Measurements from ENCODE around the gene GTF2A1L. TPM values are rescaled to one million over a fixed set of nuclear protein-coding genes. Genes with fewer than 3 reads are reported as not detected.

GTF2A1L gene
- total and polyA plus RNA-seq, 4 donors = 0.30 to 10.2 (median 4.0) TPM

GRCh38 chr2:48712151-48712550, 94.5 kb downstream of the GTF2A1L start:
- no peaks in the 10 kb centered on the region for H3K9me3 ChIP-seq (ENCODE audit: control insufficient read depth, insufficient read depth, low read length)
- no peak overlapping the region for H3K4me3 ChIP-seq (ENCODE audit: low read depth, low read length)
- no peaks in the 10 kb centered on the region for H3K27me3 ChIP-seq (ENCODE audit: control insufficient read depth, insufficient read depth, low read length)
- H3K27ac ChIP-seq (ENCODE audit: low read depth, low read length) = no peak overlapping the region
- no peak for DNase-seq (ENCODE audit: low read depth in 4 of 6, low spot score in 6 of 6)
- no CpG with 5 or more reads among the region's 2 CpGs for WGBS (ENCODE audit: insufficient coverage)
- H3K4me1 ChIP-seq (ENCODE audit: control insufficient read depth, insufficient read depth, low read length) = no peaks in the 10 kb centered on the region
- no peaks in the 10 kb centered on the region for H3K36me3 ChIP-seq (ENCODE audit: control insufficient read depth, insufficient read depth, low read length)

DNA sequence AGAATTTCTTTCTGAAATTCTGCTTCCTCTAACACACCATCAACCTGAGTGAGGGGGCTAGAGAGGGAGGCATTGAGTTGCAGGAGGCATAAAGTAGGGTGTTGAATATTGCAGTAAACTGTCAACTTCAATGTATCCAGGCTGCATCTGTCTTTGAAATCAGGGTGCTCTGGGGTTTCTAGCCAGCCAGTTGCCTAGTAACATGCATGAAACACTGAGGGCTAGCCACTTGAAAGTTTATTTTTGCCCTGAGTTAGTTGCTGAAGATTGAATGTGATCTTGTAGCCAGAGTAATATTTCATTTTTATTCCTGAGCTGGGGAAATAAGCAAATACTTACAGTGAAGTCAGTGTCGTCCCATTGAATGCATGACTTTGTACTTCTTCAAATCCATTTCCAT, 96.0 kb downstream of the GTF2A1L start:
- H3K4me3 ChIP-seq (ENCODE audit: low read depth, low read length) = no peak overlapping the region
- H3K36me3 ChIP-seq (ENCODE audit: control insufficient read depth, insufficient read depth, low read length) = no peaks in the 10 kb centered on the region
- H3K4me1 ChIP-seq (ENCODE audit: control insufficient read depth, insufficient read depth, low read length) = no peaks in the 10 kb centered on the region
- peak in 2 of 6 donors; percentile 40 to 68 for DNase-seq (ENCODE audit: low read depth in 4 of 6, low spot score in 6 of 6)
- H3K27me3 ChIP-seq (ENCODE audit: control insufficient read depth, insufficient read depth, low read length) = no peaks in the 10 kb centered on the region
- no peaks in the 10 kb centered on the region for H3K9me3 ChIP-seq (ENCODE audit: control insufficient read depth, insufficient read depth, low read length)
- WGBS (ENCODE audit: insufficient coverage) = no CpG with 5 or more reads among the region's 1 CpG
- peak overlapping the region; percentile 4 for H3K27ac ChIP-seq (ENCODE audit: low read depth, low read length)

DNA sequence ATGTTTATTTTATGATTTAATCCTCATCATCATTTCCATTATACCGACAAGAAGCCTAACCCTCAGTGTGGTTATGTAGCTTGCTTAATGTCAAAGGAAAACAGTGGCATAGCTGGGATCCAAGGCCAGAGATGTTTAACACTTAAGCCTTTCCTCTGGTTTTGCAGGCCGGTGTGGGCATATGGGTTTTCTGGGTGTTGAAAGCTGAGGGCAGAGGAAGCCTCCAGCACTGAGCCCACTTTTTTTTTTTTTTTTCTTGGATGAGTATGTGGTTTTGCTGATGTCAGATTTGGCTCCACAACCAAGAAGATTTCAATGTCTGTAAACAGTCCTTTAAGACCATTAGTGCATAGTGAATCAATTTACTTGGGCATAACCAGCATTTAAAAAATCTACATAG, 96.6 kb downstream of the GTF2A1L start:
- no CpG with 5 or more reads among the region's 2 CpGs for WGBS (ENCODE audit: insufficient coverage)
- Histone ChIP-seq H3K4me1 (ENCODE audit: control insufficient read depth, insufficient read depth, low read length) (peaks cover 4% of the 10 kb centered on the region), H3K27me3 (ENCODE audit: control insufficient read depth, insufficient read depth, low read length) (no peaks in the 10 kb centered on the region), H3K27ac (ENCODE audit: low read depth, low read length) (no peak overlapping the region), H3K4me3 (ENCODE audit: low read depth, low read length) (no peak overlapping the region), H3K36me3 (ENCODE audit: control insufficient read depth, insufficient read depth, low read length) (no peaks in the 10 kb centered on the region), H3K9me3 (ENCODE audit: control insufficient read depth, insufficient read depth, low read length) (no peaks in the 10 kb centered on the region)
- DNase-seq (ENCODE audit: low read depth in 4 of 6, low spot score in 6 of 6) = no peak

DNA sequence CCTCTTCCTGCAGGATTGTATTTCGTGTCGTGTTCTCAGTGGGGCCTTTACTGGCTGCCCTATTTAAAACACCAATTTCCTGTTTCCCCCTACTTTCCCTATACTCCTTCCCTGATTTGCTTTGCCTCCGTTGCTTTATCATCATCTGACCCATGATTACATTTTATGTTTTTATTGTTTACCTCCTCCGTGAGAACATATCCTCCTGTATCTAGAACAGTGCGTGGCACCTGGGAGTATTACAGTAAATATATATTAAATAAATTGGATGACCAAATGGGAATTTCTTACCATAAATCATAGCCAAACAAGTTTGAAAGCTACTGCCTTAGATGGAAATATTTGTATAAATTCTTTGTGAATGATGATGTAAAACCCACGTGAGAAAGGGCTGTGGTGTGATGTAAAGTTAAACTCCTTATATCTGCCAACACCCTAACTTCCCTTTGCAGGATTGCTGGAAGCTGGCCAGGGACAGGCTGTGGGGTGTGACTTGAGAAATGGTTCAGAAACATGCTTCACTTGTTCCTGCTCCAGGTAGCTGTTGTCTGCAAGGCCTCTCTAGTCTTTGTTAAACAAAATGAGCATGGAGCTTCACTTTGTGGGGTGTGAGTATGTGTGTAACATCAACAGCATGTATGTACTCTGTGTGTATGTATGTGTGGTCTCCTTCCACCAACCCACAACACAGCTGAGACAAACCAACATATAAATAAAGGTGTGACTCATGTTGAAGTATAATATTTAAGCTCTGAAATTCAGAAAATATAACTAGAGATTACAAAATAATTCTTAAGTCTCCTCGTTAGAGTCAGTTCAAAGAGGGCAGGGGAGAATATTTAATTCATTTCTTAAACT, 97.6 kb downstream of the GTF2A1L start:
- H3K4me3 ChIP-seq (ENCODE audit: low read depth, low read length) = no peak overlapping the region
- no peaks in the 10 kb centered on the region for H3K27me3 ChIP-seq (ENCODE audit: control insufficient read depth, insufficient read depth, low read length)
- WGBS (ENCODE audit: insufficient coverage) = 85% methylated on average over 3 of the region's 7 CpGs
- DNase-seq (ENCODE audit: low read depth in 4 of 6, low spot score in 6 of 6) = no peak
- H3K4me1 ChIP-seq (ENCODE audit: control insufficient read depth, insufficient read depth, low read length) = peaks cover 4% of the 10 kb centered on the region
- H3K36me3 ChIP-seq (ENCODE audit: control insufficient read depth, insufficient read depth, low read length) = no peaks in the 10 kb centered on the region
- no peak overlapping the region for H3K27ac ChIP-seq (ENCODE audit: low read depth, low read length)
- H3K9me3 ChIP-seq (ENCODE audit: control insufficient read depth, insufficient read depth, low read length) = no peaks in the 10 kb centered on the region

GRCh38 chr2:48715956-48716355, 98.3 kb downstream of the GTF2A1L start:
- DNase-seq (ENCODE audit: low read depth in 4 of 6, low spot score in 6 of 6) = peak in 2 of 6 donors; percentile 45 to 49
- Histone ChIP-seq H3K9me3 (ENCODE audit: control insufficient read depth, insufficient read depth, low read length) (no peaks in the 10 kb centered on the region), H3K27me3 (ENCODE audit: control insufficient read depth, insufficient read depth, low read length) (no peaks in the 10 kb centered on the region), H3K27ac (ENCODE audit: low read depth, low read length) (no peak overlapping the region), H3K4me1 (ENCODE audit: control insufficient read depth, insufficient read depth, low read length) (peaks cover 4% of the 10 kb centered on the region), H3K4me3 (ENCODE audit: low read depth, low read length) (no peak overlapping the region), H3K36me3 (ENCODE audit: control insufficient read depth, insufficient read depth, low read length) (no peaks in the 10 kb centered on the region)
- WGBS (ENCODE audit: insufficient coverage) = 57% methylated on average over 1 of the region's 1 CpG

DNA sequence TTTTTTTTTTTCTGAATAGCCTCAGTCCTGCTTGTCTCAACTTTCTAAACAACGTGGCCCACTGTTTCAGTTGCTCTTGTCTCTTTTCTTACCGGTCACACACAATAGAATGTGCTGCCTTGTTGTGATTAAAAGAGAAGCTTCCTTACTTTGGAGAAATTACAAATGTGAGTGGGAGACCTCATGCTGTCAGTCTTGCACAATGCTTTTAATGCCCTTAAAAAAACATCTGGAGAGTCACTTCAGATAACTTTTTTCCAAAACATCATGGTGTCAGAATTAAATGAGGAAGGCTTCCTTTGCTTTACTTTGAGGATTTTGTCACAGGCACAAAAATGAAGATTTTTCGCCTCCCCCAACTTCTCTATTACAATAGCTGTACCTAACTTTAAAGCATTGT, 100.2 kb downstream of the GTF2A1L start:
- Histone ChIP-seq H3K4me1 (ENCODE audit: control insufficient read depth, insufficient read depth, low read length) (peaks cover 4% of the 10 kb centered on the region), H3K27ac (ENCODE audit: low read depth, low read length) (no peak overlapping the region), H3K36me3 (ENCODE audit: control insufficient read depth, insufficient read depth, low read length) (no peaks in the 10 kb centered on the region), H3K9me3 (ENCODE audit: control insufficient read depth, insufficient read depth, low read length) (no peaks in the 10 kb centered on the region), H3K27me3 (ENCODE audit: control insufficient read depth, insufficient read depth, low read length) (no peaks in the 10 kb centered on the region), H3K4me3 (ENCODE audit: low read depth, low read length) (no peak overlapping the region)
- no peak for DNase-seq (ENCODE audit: low read depth in 4 of 6, low spot score in 6 of 6)
- no CpG with 5 or more reads among the region's 3 CpGs for WGBS (ENCODE audit: insufficient coverage)

GRCh38 chr2:48719480-48720177, 102.0 kb downstream of the GTF2A1L start:
- Histone ChIP-seq H3K4me3 (ENCODE audit: low read depth, low read length) (no peak overlapping the region), H3K36me3 (ENCODE audit: control insufficient read depth, insufficient read depth, low read length) (no peaks in the 10 kb centered on the region), H3K9me3 (ENCODE audit: control insufficient read depth, insufficient read depth, low read length) (no peaks in the 10 kb centered on the region), H3K27ac (ENCODE audit: low read depth, low read length) (peak overlapping the region; percentile 37), H3K27me3 (ENCODE audit: control insufficient read depth, insufficient read depth, low read length) (no peaks in the 10 kb centered on the region), H3K4me1 (ENCODE audit: control insufficient read depth, insufficient read depth, low read length) (peaks cover 4% of the 10 kb centered on the region)
- peak in 2 of 6 donors; percentile 70 to 77 for DNase-seq (ENCODE audit: low read depth in 4 of 6, low spot score in 6 of 6)
- no CpG with 5 or more reads among the region's 3 CpGs for WGBS (ENCODE audit: insufficient coverage)

DNA sequence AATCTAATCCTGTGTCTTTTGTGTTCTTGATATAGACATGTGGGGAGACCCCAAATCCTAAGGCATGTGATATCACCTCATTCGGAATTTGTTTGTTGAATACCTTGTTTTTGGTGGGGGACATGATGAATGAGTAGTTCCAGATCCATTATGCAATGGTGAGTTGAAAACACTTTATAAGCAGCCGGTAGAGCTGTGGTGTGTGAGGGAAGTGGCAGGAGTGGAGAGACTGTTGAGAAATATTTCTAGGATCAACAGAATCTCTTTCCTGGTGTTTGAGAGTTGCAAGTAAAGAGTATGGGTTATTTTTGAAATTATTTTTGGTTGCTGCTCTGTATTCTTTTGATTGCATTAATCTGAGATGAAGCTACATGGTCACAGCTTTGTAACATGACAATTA, 103.5 kb downstream of the GTF2A1L start:
- Histone ChIP-seq H3K4me1 (ENCODE audit: control insufficient read depth, insufficient read depth, low read length) (peaks cover 4% of the 10 kb centered on the region), H3K9me3 (ENCODE audit: control insufficient read depth, insufficient read depth, low read length) (no peaks in the 10 kb centered on the region), H3K36me3 (ENCODE audit: control insufficient read depth, insufficient read depth, low read length) (no peaks in the 10 kb centered on the region), H3K4me3 (ENCODE audit: low read depth, low read length) (no peak overlapping the region), H3K27me3 (ENCODE audit: control insufficient read depth, insufficient read depth, low read length) (no peaks in the 10 kb centered on the region), H3K27ac (ENCODE audit: low read depth, low read length) (no peak overlapping the region)
- DNase-seq (ENCODE audit: low read depth in 4 of 6, low spot score in 6 of 6) = no peak
- whole genome bisulfite sequencing (ENCODE audit: insufficient coverage) = 93% methylated on average over 2 of the region's 2 CpGs

DNA sequence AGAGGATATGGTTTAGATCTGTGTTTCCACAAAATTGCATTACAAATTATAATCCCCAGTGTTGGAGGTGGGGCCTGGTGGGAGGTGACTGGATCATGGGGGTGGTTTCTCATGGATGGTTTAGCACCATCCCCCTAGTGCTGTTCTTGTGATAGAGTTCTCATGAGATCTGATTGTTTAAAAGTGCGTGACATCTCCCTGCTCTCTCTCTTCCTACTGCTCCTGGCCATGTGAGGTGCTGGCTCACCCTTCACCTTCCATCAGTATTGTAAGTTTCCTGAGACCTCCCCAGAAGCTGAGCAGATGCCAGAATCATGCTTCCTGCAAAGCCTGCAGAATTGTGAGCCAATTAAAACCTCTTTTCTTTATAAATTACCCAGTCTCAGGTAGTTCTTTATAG, 104.7 kb downstream of the GTF2A1L start:
- no peak for DNase-seq (ENCODE audit: low read depth in 4 of 6, low spot score in 6 of 6)
- 100% methylated on average over 1 of the region's 1 CpG for WGBS (ENCODE audit: insufficient coverage)
- H3K9me3 ChIP-seq (ENCODE audit: control insufficient read depth, insufficient read depth, low read length) = no peaks in the 10 kb centered on the region
- H3K4me3 ChIP-seq (ENCODE audit: low read depth, low read length) = no peak overlapping the region
- peaks cover 4% of the 10 kb centered on the region for H3K4me1 ChIP-seq (ENCODE audit: control insufficient read depth, insufficient read depth, low read length)
- no peaks in the 10 kb centered on the region for H3K36me3 ChIP-seq (ENCODE audit: control insufficient read depth, insufficient read depth, low read length)
- H3K27me3 ChIP-seq (ENCODE audit: control insufficient read depth, insufficient read depth, low read length) = no peaks in the 10 kb centered on the region
- no peak overlapping the region for H3K27ac ChIP-seq (ENCODE audit: low read depth, low read length)

- H3K4me1 ChIP-seq (ENCODE audit: control insufficient read depth, insufficient read depth, low read length) = peaks cover 4% of the 10 kb centered on the region
- no peak for DNase-seq (ENCODE audit: low read depth in 4 of 6, low spot score in 6 of 6)
These were observed 105.5 kb downstream of the GTF2A1L start for GRCh38 chr2:48723129-48723528.

More at GRCh38 chr2:48723129-48723528, 105.5 kb downstream of the GTF2A1L start:
- Histone ChIP-seq H3K4me3 (ENCODE audit: low read depth, low read length) (no peak overlapping the region), H3K36me3 (ENCODE audit: control insufficient read depth, insufficient read depth, low read length) (no peaks in the 10 kb centered on the region), H3K27ac (ENCODE audit: low read depth, low read length) (no peak overlapping the region), H3K9me3 (ENCODE audit: control insufficient read depth, insufficient read depth, low read length) (no peaks in the 10 kb centered on the region), H3K27me3 (ENCODE audit: control insufficient read depth, insufficient read depth, low read length) (no peaks in the 10 kb centered on the region)
